ENCODE data around the gene HSPA1A. TPM values are rescaled to one million over a fixed set of nuclear protein-coding genes. Genes with fewer than 3 reads are reported as not detected.
A peak's percentile ranks its signal among the peaks of the same experiment; 100 is the strongest.

Gene HSPA1A
- total RNA-seq, 1 experiment from 2014 or later, result 77.3 TPM

DNA sequence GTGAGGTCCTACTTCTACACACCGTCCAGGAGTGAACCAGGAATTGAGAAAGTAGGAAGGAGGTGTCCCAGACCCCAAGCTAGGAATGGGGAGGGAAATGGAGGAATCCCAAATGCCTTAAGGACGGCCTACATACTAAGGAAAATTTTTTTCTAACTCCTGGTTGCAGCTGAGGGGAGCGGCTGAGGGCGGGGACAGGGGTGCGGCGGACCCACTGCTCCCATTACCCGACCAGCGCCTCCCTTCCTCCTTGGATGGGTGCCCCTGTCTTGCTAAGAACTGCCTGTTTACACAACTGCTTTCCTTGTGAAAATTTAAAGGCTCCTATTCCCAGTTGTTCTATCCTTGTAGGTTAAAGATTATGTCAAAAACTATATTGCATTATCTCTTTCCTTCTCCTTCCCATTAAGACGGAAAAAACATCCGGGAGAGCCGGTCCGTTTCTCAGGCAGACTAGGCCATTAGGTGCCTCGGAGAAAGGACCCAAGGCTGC is 11.5 kb downstream of the HSPA1A start:
- H3K4me1 ChIP-seq, result peaks cover 39% of the 10 kb centered on the region
- no peaks in the 10 kb centered on the region for H3K9me3 ChIP-seq
- POLR2A ChIA-PET, result interaction anchor here (0.6 to 3.4 kb wide), 35 partner anchors 9 to 1565 kb away, joined by 3 to 79 read pairs (median 4); partner anchors contain the start of genes ABHD16A, APOM, BAG6 and CFB
- Mint-ChIP-seq H3K9me3 (ENCODE audit: unreplicated experiment) (no peaks in the 10 kb centered on the region), H3K36me3 (ENCODE audit: insufficient read depth, unreplicated experiment) (peaks cover 43% of the 10 kb centered on the region), H3K4me1 (ENCODE audit: low read depth, unreplicated experiment) (peaks cover 10% of the 10 kb centered on the region), H3K4me3 (ENCODE audit: unreplicated experiment) (peak overlapping the region; percentile 96), H3K27ac (ENCODE audit: unreplicated experiment) (peak overlapping the region; percentile 99), H3K27me3 (ENCODE audit: insufficient read depth, unreplicated experiment) (no peaks in the 10 kb centered on the region)
- intact Hi-C loops (cut with micrococcal nuclease; ENCODE audit: unreplicated experiment), result loop anchor here (1.0 to 5.0 kb wide), 4 partner anchors 21 to 160 kb away; partner anchors contain the start of genes CLIC1, CSNK2B, LSM2 and LY6G5B
- CTCF ChIA-PET, result interaction anchor here (0.7 to 1.2 kb wide), 6 partner anchors 12 to 146 kb away, joined by 3 to 9 read pairs (median 4); partner anchors contain the start of genes LSM2 and LY6G5C
- H3K4me3 ChIP-seq (ENCODE audit: low read depth, low read length), result peak overlapping the region; percentile 25
- H3K27me3 ChIP-seq (replicated peaks; ENCODE audit: control insufficient read depth, insufficient read depth, low read length), result no peaks in the 10 kb centered on the region
- no peaks in the 10 kb centered on the region for H3K36me3 ChIP-seq (ENCODE audit: control insufficient read depth, insufficient read depth, low read length)
- TF ChIP-seq, protein P1, sequence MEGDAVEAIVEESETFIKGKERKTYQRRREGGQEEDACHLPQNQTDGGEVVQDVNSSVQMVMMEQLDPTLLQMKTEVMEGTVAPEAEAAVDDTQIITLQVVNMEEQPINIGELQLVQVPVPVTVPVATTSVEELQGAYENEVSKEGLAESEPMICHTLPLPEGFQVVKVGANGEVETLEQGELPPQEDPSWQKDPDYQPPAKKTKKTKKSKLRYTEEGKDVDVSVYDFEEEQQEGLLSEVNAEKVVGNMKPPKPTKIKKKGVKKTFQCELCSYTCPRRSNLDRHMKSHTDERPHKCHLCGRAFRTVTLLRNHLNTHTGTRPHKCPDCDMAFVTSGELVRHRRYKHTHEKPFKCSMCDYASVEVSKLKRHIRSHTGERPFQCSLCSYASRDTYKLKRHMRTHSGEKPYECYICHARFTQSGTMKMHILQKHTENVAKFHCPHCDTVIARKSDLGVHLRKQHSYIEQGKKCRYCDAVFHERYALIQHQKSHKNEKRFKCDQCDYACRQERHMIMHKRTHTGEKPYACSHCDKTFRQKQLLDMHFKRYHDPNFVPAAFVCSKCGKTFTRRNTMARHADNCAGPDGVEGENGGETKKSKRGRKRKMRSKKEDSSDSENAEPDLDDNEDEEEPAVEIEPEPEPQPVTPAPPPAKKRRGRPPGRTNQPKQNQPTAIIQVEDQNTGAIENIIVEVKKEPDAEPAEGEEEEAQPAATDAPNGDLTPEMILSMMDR (IDR thresholded peaks at IDR 0.05; ENCODE audit: insufficient read depth in 1 of 2, low read depth in 1 of 2, low read length in 1 of 2, severe bottlenecking in 1 of 2, unreplicated experiment in 1 of 2), result no peak
- DNase-seq, result peak in 1 of 2 experiments; percentile 76
- BruUV-seq (replicated peaks), result TSS peak; percentile 87

DNA sequence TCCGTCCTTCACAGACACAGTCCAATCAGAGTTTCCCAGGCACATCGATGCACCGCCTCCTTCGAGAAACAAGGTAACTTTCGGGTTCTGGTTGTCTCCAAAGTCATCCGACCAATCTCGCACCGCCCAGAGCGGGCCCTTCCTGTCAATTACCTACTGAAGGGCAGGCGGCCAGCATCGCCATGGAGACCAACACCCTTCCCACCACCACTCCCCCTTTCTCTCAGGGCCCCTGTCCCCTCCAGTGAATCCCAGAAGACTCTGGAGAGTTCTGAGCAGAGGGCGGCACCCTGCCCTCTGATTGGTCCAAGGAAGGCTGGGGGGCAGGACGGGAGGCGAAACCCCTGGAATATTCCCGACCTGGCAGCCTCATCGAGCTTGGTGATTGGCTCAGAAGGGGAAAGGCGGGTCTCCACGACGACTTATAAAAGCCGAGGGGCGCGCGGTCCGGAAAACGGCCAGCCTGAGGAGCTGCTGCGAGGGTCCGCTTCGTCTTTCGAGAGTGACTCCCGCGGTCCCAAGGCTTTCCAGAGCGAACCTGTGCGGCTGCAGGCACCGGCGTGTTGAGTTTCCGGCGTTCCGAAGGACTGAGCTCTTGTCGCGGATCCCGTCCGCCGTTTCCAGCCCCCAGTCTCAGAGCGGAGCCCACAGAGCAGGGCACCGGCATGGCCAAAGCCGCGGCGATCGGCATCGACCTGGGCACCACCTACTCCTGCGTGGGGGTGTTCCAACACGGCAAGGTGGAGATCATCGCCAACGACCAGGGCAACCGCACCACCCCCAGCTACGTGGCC is 12.1 kb downstream of the HSPA1A start, which contains the start of gene HSPA1B:
Gene HSPA1B (plus strand): TSS at position 453 of the 794 bp plus-strand sequence. CDS start 213 bp downstream, at position 666.
- TF ChIP-seq, protein P1 (IDR thresholded peaks at IDR 0.05; ENCODE audit: insufficient read depth in 1 of 2, low read depth in 1 of 2, low read length in 1 of 2, severe bottlenecking in 1 of 2, unreplicated experiment in 1 of 2), result no peak
- H3K27me3 ChIP-seq (replicated peaks; ENCODE audit: control insufficient read depth, insufficient read depth, low read length), result no peaks in the 10 kb centered on the region
- H3K36me3 ChIP-seq (ENCODE audit: control insufficient read depth, insufficient read depth, low read length), result no peaks in the 10 kb centered on the region
- H3K9me3 ChIP-seq, result no peaks in the 10 kb centered on the region
- H3K36me3 Mint-ChIP-seq (ENCODE audit: insufficient read depth, unreplicated experiment), result peaks cover 37% of the 10 kb centered on the region
- DNase-seq, result peak; percentile 98 to 100
- no TSS peak for BruUV-seq (replicated peaks)
- CTCF ChIA-PET, result interaction anchor here (0.7 to 1.2 kb wide), 6 partner anchors 13 to 146 kb away, joined by 3 to 9 read pairs (median 4); partner anchors contain the start of genes LSM2 and LY6G5C
- H3K4me3 Mint-ChIP-seq (ENCODE audit: unreplicated experiment), result peak within 1 kb of the TSS; percentile 96
- POLR2A ChIA-PET, result interaction anchor here (0.6 to 3.4 kb wide), 33 partner anchors 10 to 1565 kb away, joined by 3 to 79 read pairs (median 4); partner anchors contain the start of genes ABHD16A, APOM, BAG6 and CFB
- H3K27ac Mint-ChIP-seq (ENCODE audit: unreplicated experiment), result peak within 1 kb of the TSS; percentile 99
- intact Hi-C loops (cut with micrococcal nuclease; ENCODE audit: unreplicated experiment), result loop anchor here (1.0 to 5.0 kb wide), 4 partner anchors 21 to 160 kb away; partner anchors contain the start of genes CLIC1, CSNK2B, LSM2 and LY6G5B
- H3K27me3 Mint-ChIP-seq (ENCODE audit: insufficient read depth, unreplicated experiment), result no peaks in the 10 kb centered on the region
- H3K4me1 ChIP-seq, result peaks cover 39% of the 10 kb centered on the region
- H3K4me1 Mint-ChIP-seq (ENCODE audit: low read depth, unreplicated experiment), result peaks cover 10% of the 10 kb centered on the region
- peak within 1 kb of the TSS; percentile 71 for H3K4me3 ChIP-seq (ENCODE audit: low read depth, low read length)
- no peaks in the 10 kb centered on the region for H3K9me3 Mint-ChIP-seq (ENCODE audit: unreplicated experiment)

Data from Caco-2 (cell line).